GM12878 (cell line): ENCODE results near the gene RAPGEF4. TPM values are rescaled to one million over a fixed set of nuclear protein-coding genes. Genes with fewer than 3 reads are reported as not detected.

Experiments used
- ATAC-seq: fragments of 200-7000 bp; cut with Tn5 transposase; 3 replicates; pipeline ENCODE4 v1.9.1; 2020; ENCODE audit warnings: mild to moderate bottlenecking, moderate library complexity
- BruUV-seq: library from RNA; stranded (reverse); fragments of 400-500 nt; replicated peaks from 2 replicates; lab custom pipeline; 2021; lab: Mats Ljungman, UMichigan
- CTCF ChIA-PET: fragments of 300-600 bp; sonication (Branson Sonifier 250); formaldehyde crosslinking; extraction: SDS; loops from one replicate; lab custom pipeline; 2021; ENCODE audit warnings: inconsistent platforms; lab: Yijun Ruan, JAX
- POLR2A ChIA-PET: fragments of 350-600 bp; formaldehyde crosslinking; extraction: SDS; loops from one replicate; lab custom pipeline; 2021; ENCODE audit warnings: inconsistent platforms; lab: Charles Lee
- RAD21 ChIA-PET: fragments of 300-600 bp; sonication (Branson Sonifier 250); formaldehyde crosslinking; loops from one replicate; lab custom pipeline; 2023; ENCODE audit warnings: antibody characterized with exemption; ENCODE audit not compliant: unreplicated experiment; lab: Charles Lee
- SMC1A ChIA-PET: fragments of 300-600 bp; sonication (Branson Sonifier 250); formaldehyde crosslinking; loops from one replicate; lab custom pipeline; 2023; ENCODE audit not compliant: unreplicated experiment, uncharacterized antibody; lab: Charles Lee
- DNase-seq: peaks from one replicate; pipeline ENCODE4 v3.0.0-alpha.2; 2011; ENCODE audit warnings: low read depth, low spot score
- FAIRE-seq: peaks from 3 replicates; lab custom pipeline; 2011; peaks lifted over from hg19 to GRCh38; lab: Jason Lieb, UNC
- H2AFZ ChIP-seq: 2 replicates; pipeline ENCODE4 v1.6.0; 2011; ENCODE audit warnings: low read depth, low read length, control low read depth; ENCODE audit not compliant: control insufficient read depth
- H3K27ac ChIP-seq: 2 replicates; pipeline ENCODE4 v1.5.1; 2011; ENCODE audit warnings: control low read depth; ENCODE audit not compliant: control insufficient read depth, insufficient read depth
- H3K27me3 ChIP-seq, 2 experiments: replicated peaks in 1 of 2; 2 replicates each; pipeline versions ENCODE4 v1.6.0 to v1.6.1; 2011; ENCODE audit warnings: low read length in 1 of 2; ENCODE audit not compliant: control insufficient read depth in 2 of 2, insufficient read depth in 2 of 2
- H3K36me3 ChIP-seq, 2 experiments: 2 replicates each; pipeline ENCODE4 v1.5.1; 2011; ENCODE audit warnings: low read length in 1 of 2; ENCODE audit not compliant: control insufficient read depth in 2 of 2, insufficient read depth in 2 of 2
- H3K4me1 ChIP-seq: 2 replicates; pipeline ENCODE4 v1.6.1; 2011; ENCODE audit warnings: mild to moderate bottlenecking, low read length, moderate library complexity, mixed read lengths; ENCODE audit not compliant: control insufficient read depth, insufficient read depth
- H3K4me2 ChIP-seq: 2 replicates; pipeline ENCODE4 v1.6.0; 2011; ENCODE audit warnings: control low read depth; ENCODE audit not compliant: control insufficient read depth, insufficient read depth
- H3K4me3 ChIP-seq: fragments of 200-600 bp; sonication (generic); 2 replicates; pipeline ENCODE4 v1.5.1; 2016
- H3K79me2 ChIP-seq: 2 replicates; pipeline ENCODE4 v1.6.0; 2011; ENCODE audit warnings: low read length; ENCODE audit not compliant: control insufficient read depth, insufficient read depth
- H3K9ac ChIP-seq: 2 replicates; pipeline ENCODE4 v1.8.0; 2011; ENCODE audit warnings: low read length, control low read depth, mixed read lengths; ENCODE audit not compliant: control insufficient read depth, insufficient read depth
- H3K9me3 ChIP-seq: replicated peaks from 3 replicates; pipeline ENCODE4 v1.5.1; 2011; ENCODE audit warnings: mild to moderate bottlenecking, low read length; ENCODE audit not compliant: control insufficient read depth, insufficient read depth
- H4K20me1 ChIP-seq: 2 replicates; pipeline ENCODE4 v1.6.0; 2011; ENCODE audit not compliant: control insufficient read depth, insufficient read depth
- GABPA ChIP-seq: IDR thresholded peaks from 2 replicates; pipeline ENCODE4 v1.6.1; 2014; ENCODE audit warnings: antibody characterized with exemption, low read depth, mild to moderate bottlenecking, inconsistent platforms
- LARP7 ChIP-seq: fragments of 450-650 bp; IDR thresholded peaks from 2 replicates; pipeline ENCODE4 v1.6.1; 2017; ENCODE audit warnings: mild to moderate bottlenecking
- NFYB ChIP-seq: IDR thresholded peaks from 2 replicates; pipeline ENCODE4 v1.6.1; 2011; ENCODE audit warnings: low read depth, mild to moderate bottlenecking, low read length, improper control_type of control experiment, moderate library complexity; ENCODE audit not compliant: insufficient read depth
- POLR2AphosphoS2 ChIP-seq: IDR thresholded peaks from 2 replicates; pipeline ENCODE4 v1.6.1; 2011; ENCODE audit warnings: low read depth, mild to moderate bottlenecking, low read length, improper control_type of control experiment, moderate library complexity
- RAD51 ChIP-seq: fragments of 450-650 bp; IDR thresholded peaks from 2 replicates; pipeline ENCODE4 v1.6.1; 2016; ENCODE audit warnings: moderate library complexity, mild to moderate bottlenecking, inconsistent platforms
- RCOR1 ChIP-seq: conservative IDR thresholded peaks from 2 replicates; pipeline ENCODE4 v1.6.1; 2012; ENCODE audit warnings: low read depth, low read length, improper control_type of control experiment
- RFX5 ChIP-seq: IDR thresholded peaks from 2 replicates; pipeline ENCODE4 v1.6.1; 2011; ENCODE audit warnings: low read depth, low read length, improper control_type of control experiment
- SREBF2 ChIP-seq: IDR thresholded peaks from 2 replicates; pipeline ENCODE4 v1.6.1; 2012; ENCODE audit warnings: mild to moderate bottlenecking, low read length
- TAF1 ChIP-seq: IDR thresholded peaks from 2 replicates; pipeline ENCODE4 v1.6.1; 2011; ENCODE audit warnings: mild to moderate bottlenecking, low read depth, low read length, borderline replicate concordance
- ZNF217 ChIP-seq: fragments of 450-650 bp; IDR thresholded peaks from 2 replicates; pipeline ENCODE4 v1.6.1; 2017; ENCODE audit warnings: antibody characterized with exemption, mild to moderate bottlenecking
- ZNF384 ChIP-seq: IDR thresholded peaks from 2 replicates; pipeline ENCODE4 v1.6.1; 2012; ENCODE audit warnings: low read depth, mild to moderate bottlenecking, low read length, improper control_type of control experiment, borderline replicate concordance
- ZNF622 ChIP-seq: fragments of 450-650 bp; IDR thresholded peaks from 2 replicates; pipeline ENCODE4 v1.6.1; 2017; ENCODE audit warnings: mild to moderate bottlenecking, inconsistent platforms
- WGBS: methylation state at CpG from one replicate; pipeline ENCODE4 v1.1.6; 2016; ENCODE audit warnings: low lambda C conversion rate; ENCODE audit not compliant: insufficient replicate concordance, insufficient coverage; ENCODE audit errors: missing lambda C conversion rate; 5-methylcytosine and 5-hydroxymethylcytosine counted together
- in situ Hi-C: fragments of 300-500 bp; cut with MboI; formaldehyde crosslinking; loops from 9 replicates; pipeline ENCODE4 v1.14.3; 2018; ENCODE audit warnings: mixed read lengths
- intact Hi-C: fragments of 100-400 bp; cut with micrococcal nuclease; formaldehyde crosslinking; loops from one replicate; pipeline ENCODE4 v1.14.2; 2022; ENCODE audit not compliant: unreplicated experiment
- polyA plus RNA-seq, 11 experiments: library from polyadenylated mRNA; depleted of rRNA in 4 of 11; unstranded in 6 of 11; stranded (reverse) in 5 of 11; fragments of >200 nt; fragmentation: Nextera tagmentation in 4 of 11; fragmentation: Illumina TruSeq in 1 of 11; extraction: Ambion mirVana in 4 of 11; extraction: Trizol in 1 of 11; gene quantifications; 1 replicate in 1 of 11; 2 replicates in 10 of 11; pipeline versions ENCODE4 v1.2.1 to v1.2.3, GENCODE V29; 2011 to 2016; ENCODE audit warnings: inconsistent platforms in 2 of 11, missing spikeins in 2 of 11, low read depth in 1 of 11
- total RNA-seq, 4 experiments: library from RNA; depleted of rRNA in 3 of 4; stranded (reverse); fragments of >200 nt in 3 of 4; fragmentation: Illumina TruSeq in 1 of 4; extraction: Trizol in 1 of 4; gene quantifications; 2 replicates each; pipeline versions ENCODE4 v1.2.1 to v1.2.3, GENCODE V29; 2013 to 2021
- TF ChIP-seq, protein P1 (sequence below): IDR thresholded peaks from 2 replicates; pipeline ENCODE4 v1.6.1; 2011; ENCODE audit warnings: mild to moderate bottlenecking, low read depth, low read length, moderate library complexity; ENCODE audit not compliant: insufficient replicate concordance
- TF ChIP-seq, protein P2 (sequence below): IDR thresholded peaks from 2 replicates; pipeline ENCODE4 v1.6.1; 2011; ENCODE audit warnings: borderline replicate concordance, low read depth, mild to moderate bottlenecking, moderate library complexity, low read length; ENCODE audit not compliant: insufficient read depth, poor library complexity, severe bottlenecking
- TF ChIP-seq, protein P3 (sequence below): fragments of 450-650 bp; IDR thresholded peaks from 2 replicates; pipeline ENCODE4 v1.6.1; 2016; ENCODE audit warnings: mild to moderate bottlenecking

RAPGEF4 gene
- total and polyA plus RNA-seq, 10 of the 15 experiments (the other 5 are each of a cell fraction or from before 2014, with no cell fraction given) = 0.18 TPM; not detected in 8

DNA sequence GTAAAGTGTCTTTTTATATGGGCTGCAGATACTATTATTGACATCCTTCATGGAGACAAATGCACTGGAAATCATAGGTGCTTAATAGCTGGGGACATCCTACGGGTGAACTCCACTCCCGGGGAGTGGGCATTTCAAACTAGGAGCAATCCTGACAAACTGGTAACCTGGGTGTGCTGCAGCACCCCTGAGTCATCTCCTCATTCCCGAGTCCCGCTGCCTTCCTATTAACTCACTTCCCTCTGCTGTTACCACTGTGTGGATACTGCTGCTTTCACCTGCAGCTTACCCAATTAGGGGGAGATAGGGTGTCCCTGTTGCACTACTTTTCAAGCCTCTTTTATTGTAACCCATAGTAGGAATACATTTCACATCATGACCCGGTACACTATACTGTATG, 134.2 kb downstream of the RAPGEF4 start:
- Histone ChIP-seq H3K4me2 (no peak overlapping the region), H3K4me1 (no peaks in the 10 kb centered on the region), H3K9ac (no peak overlapping the region), H3K36me3 (no peaks in the 10 kb centered on the region)
- WGBS = 52% methylated on average over 5 of the region's 5 CpGs
- intact Hi-C loops = no loop called here
- no TSS peak for BruUV-seq
- no peak for FAIRE-seq
- no peak for DNase-seq
- ChIA-PET CTCF (interaction anchor here (0.8 to 1.5 kb wide), 4 partner anchors 16 to 64 kb away, joined by 3 to 6 read pairs (median 4); no protein-coding TSS in a partner anchor), RAD21 (no interaction called here)
- TF ChIP-seq ZNF384 (no peak), LARP7 (no peak), GABPA (no peak), RAD51 (no peak), POLR2AphosphoS2 (no peak), ZNF217 (no peak), NFYB (no peak), ZNF622 (no peak), SREBF2 (no peak), TAF1 (no peak), RCOR1 (no peak), RFX5 (no peak)
- TF ChIP-seq, protein P1, sequence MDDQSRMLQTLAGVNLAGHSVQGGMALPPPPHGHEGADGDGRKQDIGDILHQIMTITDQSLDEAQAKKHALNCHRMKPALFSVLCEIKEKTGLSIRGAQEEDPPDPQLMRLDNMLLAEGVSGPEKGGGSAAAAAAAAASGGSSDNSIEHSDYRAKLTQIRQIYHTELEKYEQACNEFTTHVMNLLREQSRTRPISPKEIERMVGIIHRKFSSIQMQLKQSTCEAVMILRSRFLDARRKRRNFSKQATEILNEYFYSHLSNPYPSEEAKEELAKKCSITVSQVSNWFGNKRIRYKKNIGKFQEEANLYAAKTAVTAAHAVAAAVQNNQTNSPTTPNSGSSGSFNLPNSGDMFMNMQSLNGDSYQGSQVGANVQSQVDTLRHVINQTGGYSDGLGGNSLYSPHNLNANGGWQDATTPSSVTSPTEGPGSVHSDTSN = no peak
- TF ChIP-seq, protein P2, sequence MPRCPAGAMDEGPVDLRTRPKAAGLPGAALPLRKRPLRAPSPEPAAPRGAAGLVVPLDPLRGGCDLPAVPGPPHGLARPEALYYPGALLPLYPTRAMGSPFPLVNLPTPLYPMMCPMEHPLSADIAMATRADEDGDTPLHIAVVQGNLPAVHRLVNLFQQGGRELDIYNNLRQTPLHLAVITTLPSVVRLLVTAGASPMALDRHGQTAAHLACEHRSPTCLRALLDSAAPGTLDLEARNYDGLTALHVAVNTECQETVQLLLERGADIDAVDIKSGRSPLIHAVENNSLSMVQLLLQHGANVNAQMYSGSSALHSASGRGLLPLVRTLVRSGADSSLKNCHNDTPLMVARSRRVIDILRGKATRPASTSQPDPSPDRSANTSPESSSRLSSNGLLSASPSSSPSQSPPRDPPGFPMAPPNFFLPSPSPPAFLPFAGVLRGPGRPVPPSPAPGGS = no peak
- TF ChIP-seq, protein P3, sequence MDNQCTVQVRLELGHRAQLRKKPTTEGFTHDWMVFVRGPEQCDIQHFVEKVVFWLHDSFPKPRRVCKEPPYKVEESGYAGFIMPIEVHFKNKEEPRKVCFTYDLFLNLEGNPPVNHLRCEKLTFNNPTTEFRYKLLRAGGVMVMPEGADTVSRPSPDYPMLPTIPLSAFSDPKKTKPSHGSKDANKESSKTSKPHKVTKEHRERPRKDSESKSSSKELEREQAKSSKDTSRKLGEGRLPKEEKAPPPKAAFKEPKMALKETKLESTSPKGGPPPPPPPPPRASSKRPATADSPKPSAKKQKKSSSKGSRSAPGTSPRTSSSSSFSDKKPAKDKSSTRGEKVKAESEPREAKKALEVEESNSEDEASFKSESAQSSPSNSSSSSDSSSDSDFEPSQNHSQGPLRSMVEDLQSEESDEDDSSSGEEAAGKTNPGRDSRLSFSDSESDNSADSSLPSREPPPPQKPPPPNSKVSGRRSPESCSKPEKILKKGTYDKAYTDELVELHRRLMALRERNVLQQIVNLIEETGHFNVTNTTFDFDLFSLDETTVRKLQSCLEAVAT = no peak
- TF ChIP-seq, all 136 proteins: peak for 0
- Histone ChIP-seq H3K79me2 (no peaks in the 10 kb centered on the region), H3K27me3 (no peaks in the 10 kb centered on the region), H3K9me3 (no peaks in the 10 kb centered on the region), H3K27ac (no peak overlapping the region), H4K20me1 (no peaks in the 10 kb centered on the region), H2AFZ (no peak overlapping the region), H3K4me3 (no peak overlapping the region)
- ChIA-PET POLR2A (no interaction called here), SMC1A (interaction anchor here (0.6 to 1.8 kb wide), 2 partner anchors 62 to 83 kb away, joined by 3 to 6 read pairs; no protein-coding TSS in a partner anchor)
- no peak for ATAC-seq
- in situ Hi-C loops = loop anchor here (5.0 kb wide), 1 partner anchor 57 kb away; no protein-coding TSS in a partner anchor
